Hematopoietic multipotent progenitor cell treated with erythropoietin and hydrocortisone succinate and interleukin-3 and kit ligand, for 17 days (in vitro differentiated cells): ENCODE measurements around the gene FCRL5.
A peak's percentile ranks its signal among the peaks of the same experiment; 100 is the strongest.

Experiments
- DNase-seq: peaks from one replicate; pipeline ENCODE4 v3.0.0-alpha.2; 2015; ENCODE audit warnings: low spot score

FCRL5 gene

GRCh38 chr1:157523774-157524493 lies 28.4 kb downstream of the FCRL5 start:
- DNase-seq: no peak

GRCh38 chr1:157521056-157521455 lies 31.3 kb downstream of the FCRL5 start:
- no peak for DNase-seq

- DNase-seq: no peak
Observed at GRCh38 chr1:157520386-157520935, 31.9 kb downstream of the FCRL5 start.

GRCh38 chr1:157519451-157519850 lies 32.9 kb downstream of the FCRL5 start:
- no peak for DNase-seq

GRCh38 chr1:157517016-157517415 lies 35.3 kb downstream of the FCRL5 start:
- no peak for DNase-seq

- no peak for DNase-seq
Observed at GRCh38 chr1:157515709-157516108, 36.6 kb downstream of the FCRL5 start.

- no peak for DNase-seq
Observed at GRCh38 chr1:157515141-157515540, 37.2 kb downstream of the FCRL5 start.

- DNase-seq: no peak
Observed at GRCh38 chr1:157512036-157512969, 40.0 kb downstream of the FCRL5 start.

GRCh38 chr1:157509546-157510232 lies 42.6 kb downstream of the FCRL5 start:
- DNase-seq: no peak

GRCh38 chr1:157505481-157506272 lies 46.6 kb downstream of the FCRL5 start:
- DNase-seq: peak; percentile 47

- DNase-seq: no peak
Observed at GRCh38 chr1:157504646-157505045, 47.7 kb downstream of the FCRL5 start.

- DNase-seq: no peak
Observed at GRCh38 chr1:157499521-157499920, 52.8 kb downstream of the FCRL5 start.

GRCh38 chr1:157498736-157499090 lies 53.6 kb downstream of the FCRL5 start:
- no peak for DNase-seq

- DNase-seq: no peak
Observed at GRCh38 chr1:157497987-157498735, 54.2 kb downstream of the FCRL5 start.

- no peak for DNase-seq
Observed at GRCh38 chr1:157497284-157497683, 55.0 kb downstream of the FCRL5 start.

- peak; percentile 79 for DNase-seq
Observed at GRCh38 chr1:157496121-157496526, 56.2 kb downstream of the FCRL5 start.

GRCh38 chr1:157495285-157495684 lies 57.0 kb downstream of the FCRL5 start:
- no peak for DNase-seq

- no peak for DNase-seq
Observed at GRCh38 chr1:157494093-157494492, 58.2 kb downstream of the FCRL5 start.

GRCh38 chr1:157490467-157491165 lies 61.7 kb downstream of the FCRL5 start:
- peak; percentile 76 for DNase-seq

GRCh38 chr1:157488156-157488555 lies 64.2 kb downstream of the FCRL5 start:
- no peak for DNase-seq
